Aorta (tissue), 5 donors: ENCODE results near the gene HIVEP2. TPM values are rescaled to one million over a fixed set of nuclear protein-coding genes. Genes with fewer than 3 reads are reported as not detected.

Experiments used
- ATAC-seq: fragments of 200-7000 bp; cut with Tn5 transposase; one replicate; pipeline ENCODE4 v1.9.1; 2022; ENCODE audit warnings: moderate library complexity; ENCODE audit not compliant: low FRiP score
- DNase-seq, 2 donors: peaks; one replicate each; pipeline ENCODE4 v3.0.0-alpha.2; 2020
- H3K27ac ChIP-seq, 2 donors: one replicate each; pipeline ENCODE4 v1.5.1; 2013; ENCODE audit warnings: low read length in 2 of 2, mild to moderate bottlenecking in 2 of 2, moderate library complexity in 2 of 2, control low read depth in 1 of 2, inconsistent platforms in 1 of 2, low read depth in 1 of 2
- H3K27me3 ChIP-seq, 2 donors: one replicate each; pipeline ENCODE4 v1.6.1; 2013; ENCODE audit warnings: control low read depth in 1 of 2, low read length in 1 of 2, mild to moderate bottlenecking in 1 of 2, moderate library complexity in 1 of 2; ENCODE audit not compliant: insufficient read depth in 2 of 2, control insufficient read depth in 1 of 2
- H3K36me3 ChIP-seq, 2 donors: one replicate each; pipeline ENCODE4 v1.6.1; 2013; ENCODE audit warnings: control low read depth in 1 of 2, low read length in 1 of 2, mild to moderate bottlenecking in 1 of 2; ENCODE audit not compliant: insufficient read depth in 2 of 2, control insufficient read depth in 1 of 2
- H3K4me1 ChIP-seq, 2 donors: one replicate each; pipeline ENCODE4 v1.6.1; 2013; ENCODE audit warnings: low read length in 2 of 2, control low read depth in 1 of 2, mild to moderate bottlenecking in 1 of 2, moderate library complexity in 1 of 2; ENCODE audit not compliant: insufficient read depth in 2 of 2, control insufficient read depth in 1 of 2
- H3K4me3 ChIP-seq, 2 donors: one replicate each; pipeline ENCODE4 v1.5.1; 2013; ENCODE audit warnings: low read length in 2 of 2, control low read depth in 1 of 2, mild to moderate bottlenecking in 1 of 2
- H3K9me3 ChIP-seq: one replicate; pipeline ENCODE4 v1.6.1; 2013; ENCODE audit warnings: mild to moderate bottlenecking, low read length; ENCODE audit not compliant: control insufficient read depth
- WGBS, 2 donors: extraction: QIAGEN DNeasy Blood & Tissue Kit; methylation state at CpG; one replicate each; pipeline ENCODE4 v1.1.7; 2013; 5-methylcytosine and 5-hydroxymethylcytosine counted together
- intact Hi-C, 2 donors: fragments of 100-400 bp; cut with DNase I; formaldehyde crosslinking; loops; one replicate each; pipeline versions ENCODE4 v1.14.2 to v1.15.0; 2022
- polyA plus RNA-seq, 2 donors: library from polyadenylated mRNA; stranded (reverse); fragments of 200-250 nt; gene quantifications; one replicate each; pipeline ENCODE4 v1.2.3, GENCODE V29; 2013
- total RNA-seq, 2 donors: library from RNA; stranded (reverse); fragmentation: NEBNext Ultra II Directional; extraction: Animal tissue kit (Norgen Biotek cat#: 25700); gene quantifications; one replicate each; pipeline ENCODE4 v1.2.1, GENCODE V29; 2021
- donor health status: healthy with polysubstance abuse.
- donor health status: Bipolar disorder and iron deficiency.
- donor health status: DM: no; HTN: no; CAD: no.
- donor health status: DM: no; HTN: no; CAD: no.
- donor health status: DM: yes; HTN: yes; CAD: no.

HIVEP2 gene
- total and polyA plus RNA-seq, 4 donors = 5.3 to 36.8 (median 20.4) TPM

- Histone ChIP-seq H3K27ac (no peak overlapping the region), H3K9me3 (no peaks in the 10 kb centered on the region), H3K4me1 (peaks cover 3% of the 10 kb centered on the region in 2 donors), H3K27me3 (no peaks in the 10 kb centered on the region), H3K4me3 (no peak overlapping the region), H3K36me3 (peaks cover 0 to 2% of the 10 kb centered on the region in 2 donors)
- intact Hi-C loops = no loop called here
- no peak for DNase-seq
- ATAC-seq = no peak
Measured at GRCh38 chr6:142896732-142897131, 48.2 kb downstream of the HIVEP2 start.

GRCh38 chr6:142893088-142893487, 51.9 kb downstream of the HIVEP2 start:
- Histone ChIP-seq H3K4me3 (no peak overlapping the region), H3K36me3 (peaks cover 0 to 3% of the 10 kb centered on the region in 2 donors), H3K27me3 (no peaks in the 10 kb centered on the region), H3K27ac (no peak overlapping the region), H3K4me1 (peaks cover 3 to 7% of the 10 kb centered on the region in 2 donors), H3K9me3 (no peaks in the 10 kb centered on the region)
- WGBS, 2 donors = 63 to 71% methylated on average over 4 of the region's 4 CpGs
- no peak for ATAC-seq
- no peak for DNase-seq
- intact Hi-C loops = no loop called here

- Histone ChIP-seq H3K36me3 (peaks cover 0 to 2% of the 10 kb centered on the region in 2 donors), H3K4me3 (no peak overlapping the region), H3K27me3 (no peaks in the 10 kb centered on the region), H3K4me1 (peaks cover 3 to 7% of the 10 kb centered on the region in 2 donors), H3K27ac (no peak overlapping the region), H3K9me3 (no peaks in the 10 kb centered on the region)
- no peak for DNase-seq
- intact Hi-C loops = no loop called here
- 93 to 95% methylated on average over 10 of the region's 10 CpGs for WGBS, 2 donors
- no peak for ATAC-seq
Measured at GRCh38 chr6:142892254-142893021, 52.5 kb downstream of the HIVEP2 start.

GRCh38 chr6:142891454-142891853, 53.5 kb downstream of the HIVEP2 start:
- intact Hi-C loops = no loop called here
- Histone ChIP-seq H3K4me3 (no peak overlapping the region), H3K9me3 (no peaks in the 10 kb centered on the region), H3K27ac (no peak overlapping the region), H3K36me3 (peaks cover 0 to 2% of the 10 kb centered on the region in 2 donors), H3K27me3 (no peaks in the 10 kb centered on the region), H3K4me1 (peaks cover 3 to 7% of the 10 kb centered on the region in 2 donors)
- DNase-seq (no peak), ATAC-seq (no peak)
- WGBS, 2 donors = 97 to 98% methylated on average over 5 of the region's 5 CpGs

- Histone ChIP-seq H3K27me3 (no peaks in the 10 kb centered on the region), H3K4me1 (peaks cover 0 to 10% of the 10 kb centered on the region in 2 donors), H3K4me3 (no peak overlapping the region), H3K36me3 (peaks cover 0 to 2% of the 10 kb centered on the region in 2 donors), H3K27ac (no peak overlapping the region), H3K9me3 (no peaks in the 10 kb centered on the region)
- ATAC-seq (no peak), DNase-seq (no peak)
- intact Hi-C loops = loop anchor here (5.0 to 10.0 kb wide), 3 partner anchors 36 to 194 kb away; no protein-coding TSS in a partner anchor
- WGBS, 2 donors = 95 to 100% methylated on average over 1 of the region's 1 CpG
Measured at GRCh38 chr6:142888456-142888855, 56.5 kb downstream of the HIVEP2 start.

GRCh38 chr6:142887517-142887916, 57.5 kb downstream of the HIVEP2 start:
- intact Hi-C loops = loop anchor here (5.0 to 10.0 kb wide), 3 partner anchors 35 to 193 kb away; no protein-coding TSS in a partner anchor
- 81 to 84% methylated on average over 3 of the region's 3 CpGs for WGBS, 2 donors
- H3K9me3 ChIP-seq = no peaks in the 10 kb centered on the region
- DNase-seq (no peak), ATAC-seq (no peak)
- H3K4me1 ChIP-seq = peaks cover 0 to 9% of the 10 kb centered on the region in 2 donors
- H3K36me3 ChIP-seq = peaks cover 0 to 2% of the 10 kb centered on the region in 2 donors
- H3K27ac ChIP-seq = no peak overlapping the region
- H3K4me3 ChIP-seq = no peak overlapping the region
- no peaks in the 10 kb centered on the region for H3K27me3 ChIP-seq

- DNase-seq = no peak
- Histone ChIP-seq H3K4me1 (peaks cover 0 to 8% of the 10 kb centered on the region in 2 donors), H3K4me3 (no peak overlapping the region), H3K36me3 (peaks cover 0 to 2% of the 10 kb centered on the region in 2 donors), H3K27me3 (no peaks in the 10 kb centered on the region), H3K27ac (no peak overlapping the region), H3K9me3 (no peaks in the 10 kb centered on the region)
- intact Hi-C loops = loop anchor here (5.0 to 10.0 kb wide), 3 partner anchors 34 to 192 kb away; no protein-coding TSS in a partner anchor
- WGBS, 2 donors = 34 to 36% methylated on average over 4 of the region's 4 CpGs
- peak; percentile 71 for ATAC-seq
Measured at GRCh38 chr6:142886431-142887170, 58.4 kb downstream of the HIVEP2 start.

- no peak for DNase-seq
- ATAC-seq = peak; percentile 83
- H3K4me3 ChIP-seq = peak overlapping the region; percentile 27 to 32
- peaks cover 0 to 2% of the 10 kb centered on the region in 2 donors for H3K36me3 ChIP-seq
- H3K27me3 ChIP-seq = no peaks in the 10 kb centered on the region
- H3K27ac ChIP-seq = peak overlapping the region; percentile 7 to 32
- intact Hi-C loops = loop anchor here (1.0 to 10.0 kb wide), 4 partner anchors 33 to 191 kb away; no protein-coding TSS in a partner anchor
- no peaks in the 10 kb centered on the region for H3K9me3 ChIP-seq
- WGBS, 2 donors = 9 to 11% methylated on average over 10 of the region's 10 CpGs
- H3K4me1 ChIP-seq = peaks cover 0 to 5% of the 10 kb centered on the region in 2 donors
Measured at GRCh38 chr6:142885182-142885867, 59.7 kb downstream of the HIVEP2 start.
